Measurements from ENCODE around the gene HOOK2. TPM values are rescaled to one million over a fixed set of nuclear protein-coding genes. Genes with fewer than 3 reads are reported as not detected.

Gene HOOK2
- total and polyA plus RNA-seq, 9 of the 15 experiments (the other 6 are each of a cell fraction or from before 2014, with no cell fraction given): 1.3 to 17.2 (median 9.9) TPM

- no peak for TF ChIP-seq NFXL1 (CRISPR knock-in tag; IDR thresholded peaks at IDR 0.05)
- peak; percentile 91 for TF ChIP-seq LEF1 (IDR thresholded peaks at IDR 0.05)
- peak; percentile 18; the same call in 1 of the 2 replicates for TF ChIP-seq ZNF583 (CRISPR knock-in tag; IDR thresholded peaks at IDR 0.05)
- no peak; the same call in 1 of the 2 replicates for TF ChIP-seq ZBTB17 (CRISPR knock-in tag; IDR thresholded peaks at IDR 0.05)
- TF ChIP-seq KDM1A (IDR thresholded peaks at IDR 0.05): peak in 1 of 2 experiments; percentile 40; a peak in 1 of 4 replicates
- TF ChIP-seq BRD9 (IDR thresholded peaks at IDR 0.05; ENCODE audit: low read depth, partially characterized antibody): peak; percentile 77
- TF ChIP-seq MGA (IDR thresholded peaks at IDR 0.05): peak; percentile 68
- TF ChIP-seq LCOR (CRISPR knock-in tag; IDR thresholded peaks at IDR 0.05): no peak
- 0 out of 2 replicates have a peak, but pooled peaks have one; percentile 71 for TF ChIP-seq HLTF (IDR thresholded peaks at IDR 0.05)
- 0 out of 2 replicates have a peak, but pooled peaks have one; percentile 30 for TF ChIP-seq POLR2A (conservative IDR thresholded peaks at IDR 0.05)
- TF ChIP-seq, protein P1, sequence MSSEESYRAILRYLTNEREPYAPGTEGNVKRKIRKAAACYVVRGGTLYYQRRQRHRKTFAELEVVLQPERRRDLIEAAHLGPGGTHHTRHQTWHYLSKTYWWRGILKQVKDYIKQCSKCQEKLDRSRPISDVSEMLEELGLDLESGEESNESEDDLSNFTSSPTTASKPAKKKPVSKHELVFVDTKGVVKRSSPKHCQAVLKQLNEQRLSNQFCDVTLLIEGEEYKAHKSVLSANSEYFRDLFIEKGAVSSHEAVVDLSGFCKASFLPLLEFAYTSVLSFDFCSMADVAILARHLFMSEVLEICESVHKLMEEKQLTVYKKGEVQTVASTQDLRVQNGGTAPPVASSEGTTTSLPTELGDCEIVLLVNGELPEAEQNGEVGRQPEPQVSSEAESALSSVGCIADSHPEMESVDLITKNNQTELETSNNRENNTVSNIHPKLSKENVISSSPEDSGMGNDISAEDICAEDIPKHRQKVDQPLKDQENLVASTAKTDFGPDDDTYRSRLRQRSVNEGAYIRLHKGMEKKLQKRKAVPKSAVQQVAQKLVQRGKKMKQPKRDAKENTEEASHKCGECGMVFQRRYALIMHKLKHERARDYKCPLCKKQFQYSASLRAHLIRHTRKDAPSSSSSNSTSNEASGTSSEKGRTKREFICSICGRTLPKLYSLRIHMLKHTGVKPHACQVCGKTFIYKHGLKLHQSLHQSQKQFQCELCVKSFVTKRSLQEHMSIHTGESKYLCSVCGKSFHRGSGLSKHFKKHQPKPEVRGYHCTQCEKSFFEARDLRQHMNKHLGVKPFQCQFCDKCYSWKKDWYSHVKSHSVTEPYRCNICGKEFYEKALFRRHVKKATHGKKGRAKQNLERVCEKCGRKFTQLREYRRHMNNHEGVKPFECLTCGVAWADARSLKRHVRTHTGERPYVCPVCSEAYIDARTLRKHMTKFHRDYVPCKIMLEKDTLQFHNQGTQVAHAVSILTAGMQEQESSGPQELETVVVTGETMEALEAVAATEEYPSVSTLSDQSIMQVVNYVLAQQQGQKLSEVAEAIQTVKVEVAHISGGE (CRISPR knock-in tag; IDR thresholded peaks at IDR 0.05): peak in 1 of 3 experiments; percentile 71; a peak in 2 of 6 replicates
- peak; percentile 83 for TF ChIP-seq CREM (IDR thresholded peaks at IDR 0.05; ENCODE audit: low read depth)
- TF ChIP-seq, protein P2, sequence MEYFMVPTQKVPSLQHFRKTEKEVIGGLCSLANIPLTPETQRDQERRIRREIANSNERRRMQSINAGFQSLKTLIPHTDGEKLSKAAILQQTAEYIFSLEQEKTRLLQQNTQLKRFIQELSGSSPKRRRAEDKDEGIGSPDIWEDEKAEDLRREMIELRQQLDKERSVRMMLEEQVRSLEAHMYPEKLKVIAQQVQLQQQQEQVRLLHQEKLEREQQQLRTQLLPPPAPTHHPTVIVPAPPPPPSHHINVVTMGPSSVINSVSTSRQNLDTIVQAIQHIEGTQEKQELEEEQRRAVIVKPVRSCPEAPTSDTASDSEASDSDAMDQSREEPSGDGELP (CRISPR knock-in tag; IDR thresholded peaks at IDR 0.05; ENCODE audit: borderline replicate concordance): peak; percentile 82
These were observed 9.1 kb upstream of the HOOK2 start (continued) for GRCh38 chr19:12784394-12784870.
